Skeletal muscle tissue (tissue), 4 donors: Measurements from ENCODE around the gene RHOA. TPM values are rescaled to one million over a fixed set of nuclear protein-coding genes. Genes with fewer than 3 reads are reported as not detected.
"Not testable (repeated sequence)": the region's sequence is repeated elsewhere in the genome, so short reads cannot be mapped to it uniquely, and the experiment has no call there.

Source experiments
- H3K27ac ChIP-seq: one replicate; pipeline ENCODE4 v1.7.0; 2013; ENCODE audit warnings: mild to moderate bottlenecking, low read depth, low read length, inconsistent platforms
- H3K27me3 ChIP-seq, 3 donors: one replicate each; pipeline ENCODE4 v1.7.0; 2013; ENCODE audit warnings: low read length in 3 of 3; ENCODE audit not compliant: control insufficient read depth in 3 of 3, insufficient read depth in 3 of 3
- H3K36me3 ChIP-seq, 3 donors: one replicate each; pipeline ENCODE4 v1.7.0; 2013; ENCODE audit warnings: low read length in 3 of 3; ENCODE audit not compliant: control insufficient read depth in 3 of 3, insufficient read depth in 3 of 3
- H3K4me1 ChIP-seq, 3 donors: one replicate each; pipeline ENCODE4 v1.7.0; 2013; ENCODE audit warnings: low read length in 3 of 3, mild to moderate bottlenecking in 3 of 3; ENCODE audit not compliant: control insufficient read depth in 3 of 3, insufficient read depth in 3 of 3
- H3K4me3 ChIP-seq, 3 donors: one replicate each; pipeline ENCODE4 v1.7.0; 2013; ENCODE audit warnings: low read length in 3 of 3
- H3K9ac ChIP-seq, 3 donors: one replicate each; pipeline ENCODE4 v1.7.0; 2013; ENCODE audit warnings: low read length in 3 of 3, mild to moderate bottlenecking in 3 of 3, moderate library complexity in 2 of 3, low read depth in 1 of 3
- H3K9me3 ChIP-seq, 3 donors: one replicate each; pipeline ENCODE4 v1.7.0; 2013; ENCODE audit warnings: low read length in 3 of 3; ENCODE audit not compliant: control insufficient read depth in 3 of 3
- total RNA-seq: library from RNA; depleted of rRNA; stranded (reverse); fragments of >200 nt; gene quantifications from one replicate; pipeline ENCODE4 v1.2.3, GENCODE V29; 2014
- donor health status: Osteomylitis.

Gene RHOA
- total RNA-seq, 1 donor from 2014 or later: 291 TPM

- Histone ChIP-seq H3K4me3 (no peak overlapping the region), H3K27ac (peak overlapping the region; percentile 69), H3K4me1 (peaks cover 15 to 20% (median 17%) of the 10 kb centered on the region in 3 donors), H3K27me3 (no peaks in the 10 kb centered on the region), H3K9ac (no peak overlapping the region), H3K36me3 (peaks cover 6 to 8% (median 8%) of the 10 kb centered on the region in 3 donors), H3K9me3 (no peaks in the 10 kb centered on the region)
Observed at GRCh38 chr3:49352890-49353421, 58.8 kb downstream of the RHOA start.

GRCh38 chr3:49352281-49352680, 59.5 kb downstream of the RHOA start:
- Histone ChIP-seq H3K27me3 (no peaks in the 10 kb centered on the region), H3K36me3 (peaks cover 6 to 8% (median 8%) of the 10 kb centered on the region in 3 donors), H3K9ac (no peak overlapping the region), H3K4me3 (no peak overlapping the region), H3K27ac (peak overlapping the region; percentile 69), H3K9me3 (no peaks in the 10 kb centered on the region), H3K4me1 (peaks cover 12 to 16% (median 13%) of the 10 kb centered on the region in 3 donors)

DNA sequence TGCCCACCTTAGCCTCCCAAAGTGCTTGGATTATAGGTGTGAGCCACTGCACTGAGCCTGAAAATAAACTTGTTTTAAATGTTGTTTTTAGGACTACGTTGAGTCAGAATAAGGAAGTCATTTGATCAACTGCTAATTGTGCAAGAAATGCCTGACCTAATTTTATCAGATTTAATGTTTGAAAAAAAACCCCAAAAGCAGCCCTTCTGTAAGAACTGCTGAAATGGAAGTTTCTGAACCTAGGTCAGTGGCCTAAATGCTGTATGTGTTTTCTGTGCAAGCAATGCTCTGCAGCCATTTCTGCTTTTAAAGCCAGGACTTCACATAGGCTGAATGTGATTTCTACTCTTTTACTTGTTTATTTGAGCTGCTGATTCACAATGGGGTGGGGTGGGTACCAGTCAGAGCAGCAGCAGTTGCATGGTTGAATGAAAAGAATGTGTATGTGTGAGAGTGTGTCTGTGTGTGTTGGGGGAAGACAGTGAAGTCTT, 60.2 kb downstream of the RHOA start:
- Histone ChIP-seq H3K27ac (peak overlapping the region; percentile 69), H3K9ac (peak overlapping the region in 1 of 3 donors; percentile 14), H3K27me3 (no peaks in the 10 kb centered on the region), H3K4me1 (peaks cover 7 to 11% (median 9%) of the 10 kb centered on the region in 3 donors), H3K4me3 (no peak overlapping the region), H3K9me3 (no peaks in the 10 kb centered on the region), H3K36me3 (peaks cover 6 to 7% (median 7%) of the 10 kb centered on the region in 3 donors)

DNA sequence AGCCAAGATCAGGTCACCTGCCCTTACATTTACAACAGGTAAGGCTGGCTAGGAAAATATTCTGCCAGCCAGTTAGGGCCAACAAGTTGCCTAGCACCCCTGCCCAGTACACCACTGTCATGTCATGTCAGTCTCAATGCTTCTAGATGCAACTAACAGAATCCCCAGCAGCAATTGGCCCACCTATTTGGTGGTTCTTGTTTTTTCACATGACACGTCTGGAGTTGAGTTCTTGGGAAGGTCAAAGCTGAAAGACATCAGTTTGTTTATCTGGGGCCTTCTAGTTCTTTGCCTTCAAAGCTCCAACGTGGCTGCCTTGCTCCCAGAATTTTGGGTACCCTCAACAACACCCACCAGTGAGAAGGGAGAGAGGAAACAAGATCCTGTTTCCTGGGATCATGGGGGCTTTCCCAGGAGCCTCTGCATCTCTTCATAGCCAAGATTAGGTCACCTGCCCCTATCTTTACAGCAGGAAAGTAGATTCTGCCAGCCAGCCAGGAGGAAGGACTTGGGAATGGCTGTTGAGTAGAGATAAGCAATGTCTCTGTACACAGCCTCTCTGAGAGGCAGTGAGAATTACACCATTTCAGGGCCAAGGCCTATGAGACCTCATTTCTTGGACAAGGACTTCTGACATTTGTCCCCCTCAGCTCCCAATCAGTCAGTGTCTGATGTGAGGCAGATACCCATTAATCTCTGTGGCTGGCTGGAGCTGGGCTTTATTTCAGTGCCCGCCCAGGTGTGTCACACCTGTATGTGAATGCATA, 62.2 kb downstream of the RHOA start:
- Histone ChIP-seq H3K36me3 (no peaks in the 10 kb centered on the region), H3K27ac (no peak overlapping the region), H3K27me3 (no peaks in the 10 kb centered on the region), H3K4me1 (peaks cover 0 to 4% (median 4%) of the 10 kb centered on the region in 3 donors), H3K9ac (no peak overlapping the region), H3K9me3 (no peaks in the 10 kb centered on the region), H3K4me3 (no peak overlapping the region)

GRCh38 chr3:49348361-49348760, 63.4 kb downstream of the RHOA start:
- not testable (repeated sequence) for H3K36me3 ChIP-seq, H3K4me1 ChIP-seq, H3K27me3 ChIP-seq, H3K27ac ChIP-seq, H3K9ac ChIP-seq, H3K9me3 ChIP-seq, H3K4me3 ChIP-seq

- Histone ChIP-seq H3K27ac (peak overlapping the region; percentile 69), H3K27me3 (no peaks in the 10 kb centered on the region), H3K9me3 (no peaks in the 10 kb centered on the region), H3K36me3 (no peaks in the 10 kb centered on the region), H3K4me3 (no peak overlapping the region), H3K4me1 (peaks cover 0 to 5% (median 3%) of the 10 kb centered on the region in 3 donors), H3K9ac (no peak overlapping the region)
Observed at GRCh38 chr3:49346797-49347251, 65.0 kb downstream of the RHOA start.

GRCh38 chr3:49343163-49343562, 68.6 kb downstream of the RHOA start:
- no peaks in the 10 kb centered on the region for H3K27me3 ChIP-seq
- peak overlapping the region; percentile 44 for H3K27ac ChIP-seq
- H3K9ac ChIP-seq: no peak overlapping the region
- no peaks in the 10 kb centered on the region for H3K9me3 ChIP-seq
- H3K4me1 ChIP-seq: peaks cover 6 to 23% (median 12%) of the 10 kb centered on the region in 3 donors
- H3K4me3 ChIP-seq: no peak overlapping the region
- no peaks in the 10 kb centered on the region for H3K36me3 ChIP-seq

DNA sequence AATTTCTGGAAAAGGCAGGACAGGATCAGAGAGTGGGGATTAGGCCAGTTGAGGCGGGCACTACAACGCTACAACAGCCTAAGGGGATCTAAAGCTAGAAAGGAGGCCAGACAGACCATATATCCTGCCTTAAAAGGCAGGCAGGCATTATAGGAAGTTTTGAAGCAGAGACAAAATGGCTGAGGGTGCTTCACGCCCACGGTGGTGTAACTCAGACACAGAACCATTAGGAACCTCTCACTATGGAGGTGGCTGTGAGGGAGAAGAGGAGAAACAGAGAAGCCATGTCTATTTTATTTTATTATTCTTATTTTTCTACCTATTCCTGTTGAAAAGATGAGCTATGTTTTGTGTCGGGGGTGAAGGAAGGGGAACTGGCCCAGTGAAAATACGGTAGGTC, 69.8 kb downstream of the RHOA start:
- no peaks in the 10 kb centered on the region for H3K36me3 ChIP-seq
- H3K27me3 ChIP-seq: no peaks in the 10 kb centered on the region
- H3K9me3 ChIP-seq: no peaks in the 10 kb centered on the region
- no peak overlapping the region for H3K9ac ChIP-seq
- H3K4me3 ChIP-seq: no peak overlapping the region
- H3K4me1 ChIP-seq: peaks cover 6 to 23% (median 12%) of the 10 kb centered on the region in 3 donors
- peak overlapping the region; percentile 54 for H3K27ac ChIP-seq

- H3K4me3 ChIP-seq: peak within 1 kb of the TSS; percentile 83 to 91 (median 84)
- peaks cover 6 to 23% (median 12%) of the 10 kb centered on the region in 3 donors for H3K4me1 ChIP-seq
- peak within 1 kb of the TSS; percentile 86 for H3K27ac ChIP-seq
- H3K9me3 ChIP-seq: no peaks in the 10 kb centered on the region
- H3K27me3 ChIP-seq: no peaks in the 10 kb centered on the region
- H3K9ac ChIP-seq: peak within 1 kb of the TSS; percentile 73 to 89 (median 84)
- H3K36me3 ChIP-seq: peaks cover 1 to 9% (median 4%) of the 10 kb centered on the region in 3 donors
Observed at GRCh38 chr3:49339941-49340800, 71.6 kb downstream of the RHOA start, which contains the start of gene USP4. TSS of gene USP4 (minus strand) at chr3:49340053. CDS start at chr3:49340024, 29 bp downstream.
